ENCODE results near the gene JSRP1.

DNA sequence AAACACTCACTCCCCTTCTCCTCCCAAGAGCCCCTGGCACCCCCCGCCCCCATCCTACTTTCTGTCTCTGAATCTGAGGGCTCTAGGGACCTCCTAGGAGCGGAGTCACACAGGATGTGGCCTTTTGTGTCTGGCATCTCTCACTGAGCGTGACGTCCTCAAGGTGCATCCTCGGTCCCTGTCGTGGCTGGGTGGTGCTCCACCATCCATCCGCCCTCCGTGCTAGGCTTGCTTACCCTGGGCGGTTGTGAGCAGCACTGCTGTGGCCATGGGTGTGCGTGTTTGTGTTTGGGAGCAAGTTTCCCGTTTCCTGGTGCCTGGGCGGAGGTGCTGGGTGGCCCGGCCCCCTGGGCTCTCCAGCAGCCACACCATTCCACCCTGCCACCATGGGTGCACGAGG lies 32.3 kb downstream of the JSRP1 start:
- TF ChIP-seq, protein P1, sequence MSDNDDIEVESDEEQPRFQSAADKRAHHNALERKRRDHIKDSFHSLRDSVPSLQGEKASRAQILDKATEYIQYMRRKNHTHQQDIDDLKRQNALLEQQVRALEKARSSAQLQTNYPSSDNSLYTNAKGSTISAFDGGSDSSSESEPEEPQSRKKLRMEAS (IDR thresholded peaks at IDR 0.05), result no peak
- TF ChIP-seq CEBPB (IDR thresholded peaks at IDR 0.05), result no peak
- TF ChIP-seq EGR1 (IDR thresholded peaks at IDR 0.05), result no peak
- no peak for TF ChIP-seq NFIC (IDR thresholded peaks at IDR 0.05)
- TF ChIP-seq EP300 (IDR thresholded peaks at IDR 0.05; ENCODE audit: borderline replicate concordance), result no peak
- no peak for TF ChIP-seq TAF1 (IDR thresholded peaks at IDR 0.05; ENCODE audit: low read depth)
- TF ChIP-seq CREB1 (IDR thresholded peaks at IDR 0.05; ENCODE audit: low read depth), result no peak
- no peak for TF ChIP-seq RAD21 (IDR thresholded peaks at IDR 0.05; ENCODE audit: low read depth)
- TF ChIP-seq YY1 (IDR thresholded peaks at IDR 0.05; ENCODE audit: low read depth), result no peak

All from Ishikawa (cell line).